ENCODE measurements around the gene SETD1A.

Gene SETD1A

DNA sequence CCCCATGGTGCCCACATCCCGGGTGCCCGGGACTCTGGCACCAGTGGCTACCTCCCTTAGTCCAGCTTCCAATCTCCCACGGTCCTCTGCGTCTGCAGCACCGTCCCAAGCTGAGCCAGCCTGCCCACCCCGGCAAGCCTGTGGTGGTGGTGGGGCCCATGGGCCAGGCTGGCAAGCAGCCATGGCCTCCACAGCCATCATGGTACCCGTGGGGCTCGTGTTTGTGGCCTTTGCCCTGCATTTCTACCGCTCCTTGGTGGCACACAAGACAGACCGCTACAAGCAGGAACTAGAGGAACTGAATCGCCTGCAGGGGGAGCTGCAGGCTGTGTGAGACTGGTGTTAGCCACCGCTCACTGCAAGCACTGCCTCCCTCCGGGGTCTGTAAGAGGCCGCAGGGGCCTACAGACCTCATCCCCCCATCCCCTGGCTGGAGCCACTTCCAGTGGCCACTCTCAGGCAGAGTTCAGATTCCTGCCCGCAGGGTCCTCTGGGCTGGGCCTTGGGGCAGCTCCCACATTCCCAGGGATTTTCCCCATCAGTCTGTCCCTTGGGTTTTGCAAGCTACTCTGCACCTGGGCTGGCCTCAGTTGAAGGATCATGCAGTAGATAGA lies 3.9 kb upstream of the SETD1A start:
- peak; percentile 20 to 27 for DNase-seq (ENCODE audit: low read depth in 2 of 2)

DNA sequence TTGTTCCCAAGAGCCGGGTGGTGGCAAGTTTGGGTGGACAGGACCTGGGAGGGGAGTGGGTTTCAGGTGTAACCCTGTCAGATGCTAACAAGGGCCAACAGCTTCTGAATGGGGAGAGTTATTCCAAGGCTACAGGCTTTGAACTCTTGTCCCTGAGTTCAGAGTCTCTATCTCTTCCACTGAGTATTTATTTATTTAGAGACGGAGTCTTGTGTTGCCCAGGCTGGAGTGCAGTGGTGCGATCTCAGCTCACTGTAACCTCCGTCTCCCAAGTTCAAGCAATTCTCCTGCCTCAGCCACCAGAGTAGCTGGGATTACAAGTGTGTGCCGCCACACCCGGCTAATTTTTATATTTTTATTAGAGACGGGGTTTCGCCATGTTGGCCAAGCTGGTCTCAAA lies 2.6 kb upstream of the SETD1A start:
- no peak for DNase-seq (ENCODE audit: low read depth in 2 of 2)

DNA sequence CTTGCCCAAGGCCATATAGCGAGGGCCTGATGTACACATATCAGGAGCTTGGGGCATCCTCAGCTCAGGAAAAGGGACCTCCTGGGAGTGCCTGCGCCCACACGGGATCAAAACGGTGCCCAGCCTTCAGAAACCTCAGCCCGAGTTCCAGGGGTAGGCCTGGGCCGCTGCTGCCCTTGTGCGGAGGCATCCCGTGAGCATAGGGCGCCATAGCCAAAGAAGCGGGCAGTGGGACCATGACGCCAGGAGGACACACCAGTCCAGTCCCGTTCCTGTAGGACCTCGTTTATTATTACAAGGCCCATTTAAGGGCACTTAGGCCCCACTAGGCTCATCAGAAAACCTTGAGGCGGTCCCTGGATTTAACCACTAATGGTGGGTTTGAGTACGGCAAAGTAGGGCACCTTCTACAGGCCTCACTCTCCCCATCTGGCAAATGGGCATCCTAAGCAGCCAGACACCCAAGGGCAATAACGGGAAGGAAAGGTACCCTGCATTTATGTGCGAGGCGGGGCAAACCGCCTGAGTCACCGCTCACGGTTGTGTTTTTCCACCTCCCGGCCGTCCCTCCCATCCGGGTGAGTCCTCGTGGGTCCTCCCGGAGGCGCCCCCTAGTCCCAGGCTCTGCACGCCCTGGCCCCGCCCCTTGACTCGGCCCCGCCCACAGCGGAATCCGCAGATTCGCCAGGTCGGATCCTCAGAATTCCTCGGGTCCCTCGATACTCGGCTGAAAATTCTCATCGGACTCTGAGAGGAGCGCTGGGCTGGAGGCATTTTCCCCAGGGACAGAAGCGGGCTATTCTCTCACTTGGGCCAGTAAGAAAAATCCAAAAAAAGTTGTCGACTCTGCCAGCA lies 726 bp upstream of the SETD1A start:
- DNase-seq (ENCODE audit: low read depth in 2 of 2), result peak; percentile 78 to 86

DNA sequence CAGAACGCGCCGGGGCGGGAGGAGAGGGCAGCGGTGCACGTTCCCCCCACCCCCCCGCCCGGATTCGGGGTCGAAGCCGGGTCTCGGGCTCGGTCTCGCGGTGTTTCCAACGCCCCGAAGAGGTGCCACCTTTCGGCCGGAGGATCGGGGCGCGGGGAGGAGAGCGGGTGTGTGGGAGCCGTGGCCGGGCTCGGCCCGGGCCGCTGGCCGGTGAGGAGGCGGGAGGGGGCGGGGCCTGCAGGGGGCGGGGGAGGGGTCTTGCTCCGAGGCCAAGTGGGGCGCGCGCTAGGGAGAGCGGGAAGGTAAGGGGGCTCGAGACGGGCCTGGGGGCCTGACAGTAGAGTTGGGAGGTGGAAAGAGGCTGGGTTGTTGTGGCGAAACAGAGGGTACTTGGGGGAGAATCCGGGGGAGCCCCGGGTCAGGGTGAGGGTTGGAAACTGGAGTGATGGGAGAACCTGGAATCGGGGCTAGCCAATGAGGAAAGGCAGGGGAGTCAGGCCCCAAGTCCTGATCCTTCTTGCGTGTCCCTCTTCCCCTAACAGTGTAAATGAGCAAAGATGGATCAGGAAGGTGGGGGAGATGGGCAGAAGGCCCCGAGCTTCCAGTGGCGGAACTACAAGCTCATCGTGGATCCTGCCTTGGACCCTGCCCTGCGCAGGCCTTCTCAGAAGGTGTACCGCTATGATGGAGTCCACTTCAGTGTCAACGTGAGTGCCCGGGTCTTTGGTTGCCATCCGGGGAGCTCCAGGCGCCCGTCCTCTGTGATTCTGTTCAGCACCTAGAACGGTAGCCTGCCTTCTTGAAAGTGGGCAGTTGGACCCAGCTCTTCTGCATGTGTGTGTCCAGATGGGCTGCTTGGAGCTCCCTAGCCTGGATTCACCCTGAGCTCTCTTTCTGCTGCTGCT lies 873 bp downstream of the SETD1A start:
- DNase-seq (ENCODE audit: low read depth in 2 of 2), result no peak

DNA sequence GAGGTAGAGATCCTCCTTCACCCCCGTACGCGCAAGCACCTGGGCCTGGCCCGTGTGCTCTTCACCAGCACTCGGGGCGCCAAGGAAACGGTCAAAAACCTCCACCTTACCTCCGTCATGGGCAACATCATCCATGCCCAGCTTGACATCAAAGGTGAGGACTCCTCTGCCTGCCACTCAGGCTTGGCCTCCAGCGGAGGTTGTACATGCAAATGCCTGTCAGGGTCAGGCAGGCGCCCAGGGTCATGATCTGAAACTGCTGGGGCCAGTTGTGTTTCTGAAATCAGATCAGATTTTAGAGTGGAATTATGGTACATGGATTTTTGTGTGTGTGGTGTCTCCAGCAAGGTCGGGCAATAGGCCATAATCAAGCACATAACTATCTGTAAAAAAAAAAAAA lies 3.8 kb downstream of the SETD1A start:
- no peak for DNase-seq (ENCODE audit: low read depth in 2 of 2)

DNA sequence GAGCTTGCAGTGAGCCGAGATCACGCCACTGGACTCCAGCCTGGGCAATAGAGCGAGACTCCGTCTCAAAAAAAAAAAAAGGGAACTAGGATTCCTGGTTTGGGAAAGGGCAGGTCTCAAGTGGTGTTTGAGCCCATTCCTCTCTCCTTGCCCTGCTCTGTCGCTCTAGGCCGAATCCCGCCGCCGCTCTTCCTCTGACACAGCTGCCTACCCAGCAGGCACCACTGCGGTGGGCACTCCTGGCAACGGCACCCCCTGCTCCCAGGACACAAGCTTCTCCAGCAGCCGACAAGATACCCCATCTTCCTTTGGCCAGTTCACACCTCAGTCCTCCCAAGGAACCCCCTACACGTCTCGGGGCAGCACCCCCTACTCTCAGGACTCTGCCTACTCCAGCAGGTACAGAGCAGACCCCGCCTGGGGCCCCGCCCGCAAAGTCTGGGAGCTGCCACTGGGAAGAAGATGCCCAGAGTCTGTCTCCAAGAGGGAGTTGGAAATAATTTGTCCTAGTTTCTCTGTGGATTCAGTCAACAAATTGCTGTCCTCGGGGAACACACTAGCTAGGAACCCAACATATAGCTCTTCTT lies 6.5 kb downstream of the SETD1A start:
- DNase-seq (ENCODE audit: low read depth in 2 of 2), result no peak

DNA sequence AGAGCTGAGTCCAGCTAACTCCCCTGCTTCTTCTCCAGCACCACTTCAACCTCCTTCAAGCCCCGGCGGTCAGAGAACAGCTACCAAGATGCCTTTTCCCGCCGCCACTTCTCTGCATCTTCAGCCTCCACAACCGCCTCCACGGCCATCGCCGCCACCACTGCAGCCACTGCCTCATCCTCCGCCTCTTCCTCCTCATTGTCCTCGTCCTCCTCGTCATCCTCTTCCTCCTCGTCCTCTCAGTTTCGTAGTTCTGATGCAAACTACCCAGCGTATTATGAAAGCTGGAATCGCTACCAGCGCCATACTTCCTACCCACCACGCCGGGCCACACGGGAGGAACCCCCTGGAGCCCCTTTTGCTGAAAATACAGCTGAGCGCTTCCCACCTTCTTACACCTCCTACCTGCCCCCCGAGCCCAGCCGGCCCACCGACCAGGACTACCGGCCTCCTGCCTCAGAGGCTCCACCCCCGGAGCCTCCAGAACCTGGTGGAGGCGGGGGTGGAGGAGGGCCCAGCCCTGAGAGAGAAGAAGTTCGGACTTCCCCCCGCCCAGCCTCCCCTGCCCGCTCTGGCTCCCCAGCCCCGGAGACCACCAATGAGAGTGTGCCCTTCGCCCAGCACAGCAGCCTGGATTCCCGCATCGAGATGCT lies 7.1 kb downstream of the SETD1A start:
- no peak for DNase-seq (ENCODE audit: low read depth in 2 of 2)

DNA sequence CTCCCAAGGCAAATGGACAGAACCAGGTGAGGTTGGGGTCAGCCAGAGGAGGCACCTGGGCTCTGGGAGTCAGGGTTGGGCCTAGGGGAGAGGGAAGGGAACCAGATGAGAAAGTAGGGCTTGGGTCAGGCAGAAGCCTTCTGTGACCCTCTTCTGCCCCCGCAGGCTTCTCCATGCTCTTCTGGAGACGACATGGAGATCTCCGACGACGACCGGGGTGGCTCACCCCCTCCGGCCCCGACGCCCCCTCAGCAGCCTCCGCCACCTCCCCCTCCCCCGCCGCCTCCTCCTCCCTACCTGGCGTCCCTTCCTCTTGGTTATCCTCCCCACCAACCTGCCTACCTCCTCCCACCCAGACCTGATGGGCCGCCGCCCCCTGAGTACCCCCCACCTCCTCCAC lies 7.9 kb downstream of the SETD1A start:
- no peak for DNase-seq (ENCODE audit: low read depth in 2 of 2)

DNA sequence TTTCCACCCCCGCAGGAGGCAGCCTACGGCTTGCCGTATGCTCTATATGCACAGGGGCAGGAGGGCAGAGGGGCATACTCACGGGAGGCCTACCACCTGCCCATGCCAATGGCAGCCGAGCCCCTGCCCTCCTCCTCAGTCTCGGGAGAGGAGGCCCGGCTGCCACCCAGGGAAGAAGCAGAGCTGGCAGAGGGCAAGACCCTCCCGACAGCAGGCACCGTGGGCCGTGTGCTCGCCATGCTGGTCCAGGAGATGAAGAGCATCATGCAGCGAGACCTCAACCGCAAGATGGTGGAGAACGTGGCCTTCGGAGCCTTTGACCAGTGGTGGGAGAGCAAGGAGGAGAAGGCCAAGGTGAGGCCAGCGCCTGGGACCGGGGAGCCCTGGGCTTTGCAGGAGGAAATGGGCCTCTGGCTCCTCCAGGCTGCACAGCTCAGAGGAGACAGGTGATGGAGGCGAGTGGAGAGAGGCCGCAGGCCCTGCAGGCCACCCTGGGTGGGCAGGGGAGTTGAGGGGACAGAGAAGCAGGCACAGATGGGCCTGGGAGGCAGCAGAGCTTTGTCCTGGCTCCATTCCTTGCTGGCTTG lies 8.6 kb downstream of the SETD1A start:
- DNase-seq (ENCODE audit: low read depth in 2 of 2), result no peak

DNA sequence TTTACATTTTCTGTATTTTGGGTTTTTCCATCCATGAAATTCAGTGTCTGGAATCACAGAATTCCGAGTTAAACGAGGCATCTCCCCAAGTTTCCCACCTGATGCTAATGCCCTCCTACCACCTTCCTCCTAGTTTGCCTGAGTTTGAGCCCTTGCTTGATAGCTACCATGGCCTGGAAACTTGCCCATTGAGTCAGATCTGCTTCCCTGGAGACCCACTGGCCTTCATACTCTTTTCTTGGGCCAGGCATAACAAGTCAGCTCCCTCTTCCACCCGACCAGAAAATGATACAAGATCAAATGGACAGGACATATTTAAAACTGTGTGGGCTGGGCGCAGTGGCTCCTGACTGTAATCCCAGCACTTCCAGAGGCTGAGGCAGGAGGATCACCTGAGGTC lies 10.2 kb downstream of the SETD1A start:
- DNase-seq (ENCODE audit: low read depth in 2 of 2), result no peak

DNA sequence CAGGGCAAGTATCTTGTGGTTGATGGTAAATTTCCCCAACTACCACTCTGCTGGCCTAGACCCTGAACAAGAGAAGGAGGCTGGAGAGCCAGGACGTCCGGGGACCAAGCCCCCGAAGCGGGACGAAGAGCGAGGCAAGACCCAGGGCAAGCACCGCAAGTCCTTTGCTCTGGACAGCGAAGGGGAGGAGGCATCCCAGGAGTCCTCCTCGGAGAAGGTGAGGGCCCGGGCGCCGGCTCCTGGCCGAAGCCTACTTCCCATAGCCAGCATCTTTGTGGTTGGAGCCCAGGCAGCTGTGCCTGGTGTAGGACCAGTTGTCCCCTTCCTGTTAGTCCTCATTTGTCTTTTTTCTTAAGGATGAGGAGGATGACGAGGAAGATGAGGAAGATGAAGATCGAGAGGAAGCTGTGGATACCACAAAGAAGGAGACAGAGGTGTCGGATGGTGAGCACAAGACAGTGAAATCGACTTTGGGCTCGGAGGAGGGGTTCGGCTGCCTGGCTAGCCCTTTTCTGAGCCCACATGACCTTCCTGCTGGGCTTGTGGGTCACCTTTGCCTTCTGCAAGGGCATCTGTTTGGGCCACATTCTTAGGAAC lies 11.8 kb downstream of the SETD1A start:
- no peak for DNase-seq (ENCODE audit: low read depth in 2 of 2)

DNA sequence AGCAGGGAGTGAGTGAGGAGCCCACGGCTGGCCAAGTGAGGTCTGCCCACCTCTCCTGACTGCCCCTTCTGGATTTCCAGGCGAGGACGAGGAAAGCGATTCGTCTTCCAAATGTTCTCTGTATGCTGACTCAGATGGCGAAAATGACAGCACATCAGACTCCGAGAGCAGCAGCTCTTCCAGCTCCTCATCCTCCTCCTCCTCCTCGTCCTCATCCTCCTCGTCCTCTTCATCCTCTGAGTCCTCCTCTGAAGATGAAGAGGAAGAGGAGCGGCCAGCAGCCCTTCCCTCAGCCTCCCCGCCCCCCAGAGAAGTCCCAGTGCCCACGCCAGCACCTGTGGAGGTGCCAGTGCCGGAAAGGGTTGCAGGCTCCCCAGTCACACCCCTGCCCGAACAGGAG lies 13.7 kb downstream of the SETD1A start:
- no peak for DNase-seq (ENCODE audit: low read depth in 2 of 2)

DNA sequence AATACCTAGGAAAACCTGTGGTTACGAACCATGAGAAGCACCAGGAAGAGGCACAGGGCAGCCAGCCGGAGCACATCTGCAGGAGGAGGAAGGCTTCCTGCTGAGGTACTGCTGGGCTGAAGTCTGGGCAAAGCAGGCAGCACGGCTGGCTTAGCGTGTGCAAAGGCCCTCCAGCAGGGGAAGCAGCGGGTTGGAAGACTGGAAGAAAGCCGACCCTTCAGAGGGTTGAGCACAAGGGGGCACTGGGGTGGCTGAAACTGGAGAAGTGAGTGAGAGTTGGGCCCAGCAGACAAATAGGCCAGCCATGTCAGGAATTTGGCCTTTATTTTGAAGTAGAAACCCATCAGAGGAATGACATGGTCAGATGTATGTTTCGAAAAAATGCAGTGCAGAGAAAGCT lies 15.3 kb downstream of the SETD1A start:
- no peak for DNase-seq (ENCODE audit: low read depth in 2 of 2)

DNA sequence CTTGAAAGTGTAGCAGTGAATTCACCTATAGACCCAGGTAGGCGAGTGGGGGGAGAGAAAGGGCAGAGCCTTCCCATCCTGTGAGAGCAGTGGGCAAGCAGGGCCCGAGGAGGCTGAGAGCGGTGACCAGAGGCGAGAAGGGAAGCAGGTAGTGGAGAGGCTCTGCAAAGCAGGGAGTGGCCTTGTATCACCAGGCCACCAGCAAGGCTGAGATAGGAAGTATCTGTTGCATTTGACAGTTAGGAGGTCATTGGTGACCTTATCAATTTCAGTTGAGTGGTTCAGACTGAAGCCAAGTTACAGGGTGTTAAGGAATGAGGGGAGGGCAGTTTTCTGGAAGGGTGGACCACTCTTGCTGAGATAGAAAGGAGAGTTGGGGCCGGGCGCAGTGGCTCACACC lies 16.8 kb downstream of the SETD1A start:
- no peak for DNase-seq (ENCODE audit: low read depth in 2 of 2)

DNA sequence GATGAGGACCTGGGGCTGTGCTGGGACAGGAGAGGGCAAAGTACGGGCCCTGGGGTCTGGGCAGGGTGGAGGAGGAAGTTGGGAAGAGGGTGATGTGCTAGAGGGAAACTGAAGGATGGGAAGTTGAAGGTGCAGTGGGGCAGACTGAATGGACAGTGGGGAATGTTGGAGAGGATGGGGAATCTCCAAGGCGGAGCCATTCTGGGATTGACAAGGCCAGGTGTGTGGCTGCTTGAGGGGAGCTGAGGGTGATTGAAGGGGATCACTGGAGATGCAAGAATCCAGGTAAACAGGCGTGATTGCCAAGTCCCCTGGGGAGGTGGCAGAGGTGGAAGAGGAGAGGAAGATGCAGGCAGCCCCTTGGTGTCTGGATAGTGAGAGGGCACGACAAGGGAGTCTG lies 18.9 kb downstream of the SETD1A start:
- DNase-seq (ENCODE audit: low read depth in 2 of 2), result no peak

DNA sequence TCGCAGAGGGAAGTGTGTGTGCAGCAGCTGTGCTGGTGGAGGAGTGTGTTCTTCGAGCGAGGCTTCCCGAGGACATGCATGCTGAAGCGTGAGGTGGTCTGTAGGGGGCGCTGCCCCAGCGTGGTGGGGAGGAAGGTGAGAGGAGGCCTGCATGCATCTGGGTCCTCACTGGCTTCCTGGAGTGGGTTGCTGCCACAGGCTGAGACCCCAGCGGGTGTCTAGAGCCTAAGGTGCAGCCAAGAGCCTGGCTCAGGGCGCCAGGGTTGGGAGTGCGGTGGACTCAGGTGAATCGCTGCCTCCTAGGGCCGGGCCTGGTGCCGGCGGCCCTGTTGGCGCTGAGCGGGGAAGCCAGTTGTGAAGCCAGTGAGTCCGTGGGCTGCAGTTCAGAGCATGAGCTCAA lies 19.9 kb downstream of the SETD1A start:
- no peak for DNase-seq (ENCODE audit: low read depth in 2 of 2)

DNA sequence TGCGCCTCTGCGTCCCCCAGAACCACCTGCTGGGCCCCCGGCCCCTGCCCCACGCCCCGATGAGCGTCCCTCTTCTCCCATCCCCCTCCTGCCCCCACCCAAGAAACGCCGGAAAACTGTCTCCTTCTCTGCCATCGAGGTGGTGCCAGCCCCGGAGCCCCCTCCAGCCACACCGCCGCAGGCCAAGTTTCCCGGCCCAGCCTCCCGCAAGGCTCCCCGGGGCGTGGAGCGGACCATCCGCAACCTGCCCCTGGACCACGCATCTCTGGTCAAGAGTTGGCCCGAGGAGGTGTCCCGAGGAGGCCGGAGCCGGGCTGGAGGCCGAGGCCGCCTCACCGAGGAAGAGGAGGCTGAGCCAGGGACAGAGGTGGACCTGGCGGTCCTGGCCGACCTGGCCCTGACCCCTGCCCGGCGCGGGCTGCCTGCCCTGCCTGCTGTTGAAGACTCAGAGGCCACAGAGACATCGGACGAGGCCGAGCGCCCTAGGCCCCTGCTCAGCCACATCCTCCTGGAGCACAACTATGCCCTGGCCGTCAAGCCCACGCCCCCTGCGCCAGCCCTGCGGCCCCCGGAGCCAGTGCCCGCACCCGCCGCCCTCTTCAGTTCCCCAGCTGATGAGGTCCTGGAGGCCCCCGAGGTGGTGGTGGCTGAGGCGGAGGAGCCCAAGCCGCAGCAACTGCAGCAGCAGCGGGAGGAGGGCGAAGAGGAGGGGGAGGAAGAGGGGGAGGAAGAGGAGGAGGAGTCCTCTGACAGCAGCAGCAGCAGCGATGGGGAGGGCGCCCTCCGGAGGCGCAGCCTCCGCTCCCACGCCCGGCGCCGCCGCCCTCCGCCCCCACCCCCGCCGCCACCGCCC lies 21.8 kb downstream of the SETD1A start:
- DNase-seq (ENCODE audit: low read depth in 2 of 2), result no peak

DNA sequence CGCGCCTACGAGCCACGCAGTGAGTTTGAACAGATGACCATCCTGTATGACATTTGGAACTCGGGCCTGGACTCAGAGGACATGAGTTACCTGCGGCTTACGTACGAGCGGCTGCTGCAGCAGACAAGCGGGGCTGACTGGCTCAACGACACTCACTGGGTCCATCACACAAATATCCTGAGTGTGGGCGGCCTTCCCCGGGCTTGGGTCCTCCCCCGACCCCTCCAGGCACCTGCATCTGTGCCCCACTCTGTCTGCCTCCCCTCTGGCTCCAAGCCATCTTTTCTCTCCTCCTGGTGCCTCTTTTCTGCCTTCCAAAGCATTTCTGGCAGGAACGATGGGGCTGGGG lies 22.4 kb downstream of the SETD1A start:
- DNase-seq (ENCODE audit: low read depth in 2 of 2), result no peak

DNA sequence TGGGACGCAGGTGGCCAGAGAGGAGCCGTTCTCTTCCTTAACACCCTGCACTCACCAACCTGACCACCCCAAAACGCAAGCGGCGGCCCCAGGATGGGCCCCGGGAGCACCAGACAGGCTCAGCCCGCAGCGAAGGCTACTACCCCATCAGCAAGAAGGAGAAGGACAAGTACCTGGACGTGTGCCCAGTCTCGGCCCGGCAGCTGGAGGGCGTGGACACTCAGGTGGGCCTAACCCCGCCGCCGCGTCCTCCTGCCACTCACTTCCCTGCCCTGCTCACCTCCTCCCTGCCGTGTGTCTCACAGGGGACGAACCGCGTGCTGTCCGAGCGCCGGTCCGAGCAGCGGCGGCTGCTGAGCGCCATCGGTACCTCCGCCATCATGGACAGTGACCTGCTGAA lies 22.9 kb downstream of the SETD1A start:
- DNase-seq (ENCODE audit: low read depth in 2 of 2), result no peak

DNA sequence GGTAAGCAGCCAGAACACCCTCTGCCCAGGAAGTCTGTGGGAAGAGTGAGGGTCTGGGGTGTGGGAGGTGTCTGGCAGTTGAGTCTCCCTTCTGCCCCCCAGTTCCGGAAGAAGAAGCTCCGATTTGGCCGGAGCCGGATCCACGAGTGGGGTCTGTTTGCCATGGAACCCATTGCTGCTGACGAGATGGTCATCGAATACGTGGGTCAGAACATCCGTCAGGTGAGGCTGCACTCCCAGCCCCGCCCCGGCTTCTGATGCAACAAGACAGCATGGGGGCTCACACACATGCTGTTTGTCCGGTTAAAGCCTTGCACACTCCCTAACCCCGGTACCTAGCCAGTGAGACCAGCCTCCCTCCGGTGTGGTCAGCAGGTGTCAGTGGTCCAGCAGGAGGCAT lies 23.4 kb downstream of the SETD1A start:
- no peak for DNase-seq (ENCODE audit: low read depth in 2 of 2)

Data from stimulated activated CD8-positive, alpha-beta memory T cell treated with anti-CD3 and anti-CD28 coated beads, Interleukin-15, amount 100 ng/mL, for 4 hours (primary cell).